GM12878 (cell line): ENCODE data around the gene RGS12. TPM values are rescaled to one million over a fixed set of nuclear protein-coding genes. Genes with fewer than 3 reads are reported as not detected.

Source experiments
- ATF7 ChIP-seq: fragments of 450-650 bp; IDR thresholded peaks from 2 replicates; pipeline ENCODE4 v1.6.1; 2016; ENCODE audit warnings: low read depth, mild to moderate bottlenecking
- BACH1 ChIP-seq: fragments of 450-650 bp; IDR thresholded peaks from 2 replicates; pipeline ENCODE4 v1.6.1; 2017; ENCODE audit warnings: mild to moderate bottlenecking, borderline replicate concordance
- BHLHE40 ChIP-seq, 2 experiments: fragments of 450-650 bp in 1 of 2; IDR thresholded peaks; 2 replicates each; pipeline ENCODE4 v1.6.1; 2011 to 2017; ENCODE audit warnings: low read depth in 2 of 2, borderline replicate concordance in 1 of 2, improper control_type of control experiment in 1 of 2, low read length in 1 of 2, mild to moderate bottlenecking in 1 of 2
- CBX3 ChIP-seq: fragments of 200-600 bp; sonication (generic); IDR thresholded peaks from 2 replicates; pipeline ENCODE4 v1.6.1; 2016; ENCODE audit warnings: low read depth, borderline replicate concordance
- CHD4 ChIP-seq: fragments of 200-600 bp; sonication (generic); IDR thresholded peaks from 2 replicates; pipeline ENCODE4 v1.6.1; 2016; ENCODE audit warnings: mild to moderate bottlenecking
- ETV6 ChIP-seq, 2 experiments: fragments of 450-650 bp in 1 of 2; IDR thresholded peaks in 1 of 2; conservative IDR thresholded peaks in 1 of 2; 2 replicates each; pipeline ENCODE4 v1.6.1; 2014; ENCODE audit warnings: antibody characterized with exemption in 1 of 2, borderline replicate concordance in 1 of 2, low read depth in 1 of 2, mild to moderate bottlenecking in 1 of 2, moderate library complexity in 1 of 2
- IKZF2 ChIP-seq, 2 experiments: fragments of 450-650 bp; IDR thresholded peaks; 2 replicates each; pipeline ENCODE4 v1.6.1; 2017; ENCODE audit warnings: mild to moderate bottlenecking in 2 of 2, moderate library complexity in 2 of 2
- KLF5 ChIP-seq: fragments of 450-650 bp; IDR thresholded peaks from 2 replicates; pipeline ENCODE4 v1.6.1; 2014; ENCODE audit warnings: mild to moderate bottlenecking; ENCODE audit not compliant: partially characterized antibody
- MEF2A ChIP-seq: IDR thresholded peaks from 2 replicates; pipeline ENCODE4 v1.6.1; 2011; ENCODE audit warnings: low read depth, mild to moderate bottlenecking, low read length, moderate library complexity; ENCODE audit not compliant: insufficient read depth
- MTA3 ChIP-seq: IDR thresholded peaks from 2 replicates; pipeline ENCODE4 v1.6.1; 2012; ENCODE audit warnings: low read length, inconsistent platforms, borderline replicate concordance
- NR2F1 ChIP-seq: fragments of 450-650 bp; conservative IDR thresholded peaks from 2 replicates; pipeline ENCODE4 v1.6.1; 2017; ENCODE audit warnings: mild to moderate bottlenecking
- NRF1 ChIP-seq: conservative IDR thresholded peaks from 2 replicates; pipeline ENCODE4 v1.6.1; 2011; ENCODE audit warnings: mild to moderate bottlenecking, low read depth, low read length, improper control_type of control experiment
- PAX8 ChIP-seq: fragments of 450-650 bp; IDR thresholded peaks from 2 replicates; pipeline ENCODE4 v1.6.1; 2017; ENCODE audit warnings: mild to moderate bottlenecking, moderate library complexity
- POLR2AphosphoS2 ChIP-seq: IDR thresholded peaks from 2 replicates; pipeline ENCODE4 v1.6.1; 2011; ENCODE audit warnings: low read depth, mild to moderate bottlenecking, low read length, improper control_type of control experiment, moderate library complexity
- RBBP5 ChIP-seq: fragments of 200-600 bp; sonication (generic); conservative IDR thresholded peaks from 2 replicates; pipeline ENCODE4 v1.6.1; 2016
- SMC3 ChIP-seq: IDR thresholded peaks from 2 replicates; pipeline ENCODE4 v1.6.1; 2011; ENCODE audit warnings: low read length, improper control_type of control experiment, borderline replicate concordance
- SUZ12 ChIP-seq: fragments of 200-600 bp; sonication (generic); IDR thresholded peaks from one replicate; pipeline ENCODE4 v1.6.1; 2018; ENCODE audit warnings: antibody characterized with exemption, mild to moderate bottlenecking; ENCODE audit not compliant: unreplicated experiment
- TBL1XR1 ChIP-seq: IDR thresholded peaks from 2 replicates; pipeline ENCODE4 v1.6.1; 2012; ENCODE audit warnings: low read depth, low read length, improper control_type of control experiment
- ZNF274 ChIP-seq: IDR thresholded peaks from one replicate; pipeline ENCODE4 v1.8.0; 2011; ENCODE audit not compliant: insufficient read length, insufficient read depth
- ZZZ3 ChIP-seq: IDR thresholded peaks from 2 replicates; pipeline ENCODE4 v1.6.1; 2011; ENCODE audit warnings: low read depth; ENCODE audit not compliant: control insufficient read depth, insufficient read length
- polyA plus RNA-seq, 11 experiments: library from polyadenylated mRNA; depleted of rRNA in 4 of 11; unstranded in 6 of 11; stranded (reverse) in 5 of 11; fragments of >200 nt; fragmentation: Nextera tagmentation in 4 of 11; fragmentation: Illumina TruSeq in 1 of 11; extraction: Ambion mirVana in 4 of 11; extraction: Trizol in 1 of 11; gene quantifications; 1 replicate in 1 of 11; 2 replicates in 10 of 11; pipeline versions ENCODE4 v1.2.1 to v1.2.3, GENCODE V29; 2011 to 2016; ENCODE audit warnings: inconsistent platforms in 2 of 11, missing spikeins in 2 of 11, low read depth in 1 of 11
- total RNA-seq, 4 experiments: library from RNA; depleted of rRNA in 3 of 4; stranded (reverse); fragments of >200 nt in 3 of 4; fragmentation: Illumina TruSeq in 1 of 4; extraction: Trizol in 1 of 4; gene quantifications; 2 replicates each; pipeline versions ENCODE4 v1.2.1 to v1.2.3, GENCODE V29; 2013 to 2021
- TF ChIP-seq, protein P1 (sequence below): IDR thresholded peaks from 2 replicates; pipeline ENCODE4 v1.6.1; 2011; ENCODE audit warnings: borderline replicate concordance, low read depth, mild to moderate bottlenecking, moderate library complexity, low read length; ENCODE audit not compliant: insufficient read depth, poor library complexity, severe bottlenecking
- TF ChIP-seq, protein P2 (sequence below): fragments of 450-650 bp; IDR thresholded peaks from 2 replicates; pipeline ENCODE4 v1.6.1; 2016; ENCODE audit warnings: mild to moderate bottlenecking, moderate library complexity, borderline replicate concordance
- TF ChIP-seq, protein P3 (sequence below): IDR thresholded peaks from 2 replicates; pipeline ENCODE4 v1.6.1; 2011; ENCODE audit warnings: mild to moderate bottlenecking, low read depth, low read length, moderate library complexity; ENCODE audit not compliant: insufficient replicate concordance

Gene RGS12
- total and polyA plus RNA-seq, 10 of the 15 experiments (the other 5 are each of a cell fraction or from before 2014, with no cell fraction given): 0.02 to 2.2 (median 0.73) TPM

DNA sequence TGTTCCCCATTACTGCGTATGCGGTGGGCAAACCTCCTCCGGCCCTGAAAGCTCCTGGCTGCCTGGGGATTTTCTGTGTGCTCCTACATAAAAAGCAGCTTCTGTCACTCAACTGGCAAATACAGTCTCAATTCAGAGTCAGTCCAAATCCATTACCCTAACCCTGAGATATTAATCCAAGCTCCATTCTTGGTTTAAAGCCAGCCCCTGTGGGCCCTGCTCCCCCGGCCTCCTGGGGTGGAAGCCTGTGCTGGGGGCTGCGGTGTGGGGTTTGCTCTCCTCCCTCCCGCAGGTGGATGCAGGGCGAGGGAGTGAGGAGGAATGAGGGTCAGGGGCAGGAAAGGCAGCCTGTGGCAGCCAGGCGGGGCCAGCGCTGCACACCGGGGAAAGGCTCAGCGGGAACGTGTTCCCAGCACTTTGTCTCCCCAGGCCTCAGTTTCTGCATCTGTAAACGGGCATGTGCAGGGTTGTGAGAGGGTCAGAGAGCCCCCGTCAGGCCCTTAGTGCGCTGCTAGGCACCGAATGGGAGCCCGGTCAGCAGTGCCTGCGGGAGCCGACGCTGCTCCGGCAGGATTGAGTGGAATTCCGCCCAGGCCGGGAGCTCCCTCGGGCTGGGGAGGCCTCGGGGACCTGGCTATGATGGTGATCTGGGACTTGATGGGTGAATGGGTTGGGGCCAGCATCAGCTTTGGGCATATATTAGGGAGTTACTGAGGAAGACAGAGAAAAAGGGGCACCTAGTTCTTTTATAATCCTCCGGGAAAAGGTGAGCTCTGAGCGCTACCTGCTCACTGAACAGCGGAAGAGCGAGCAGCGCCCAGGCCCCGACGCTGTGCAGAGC, 6.3 kb upstream of the RGS12 start (continued):
- TF ChIP-seq ZZZ3: no peak
- TF ChIP-seq SMC3: peak; percentile 0; the same call in 1 of the 2 replicates
- no peak for TF ChIP-seq POLR2AphosphoS2
- no peak for TF ChIP-seq MEF2A
- TF ChIP-seq BHLHE40 (IDR thresholded peaks at IDR 0.05; ENCODE audit: borderline replicate concordance in 1 of 2, low read depth in 2 of 2, low read length in 1 of 2): 0 out of 4 replicates have a peak, but pooled peaks of 1 of the 2 experiments have one; percentile 40
- TF ChIP-seq, protein P1, sequence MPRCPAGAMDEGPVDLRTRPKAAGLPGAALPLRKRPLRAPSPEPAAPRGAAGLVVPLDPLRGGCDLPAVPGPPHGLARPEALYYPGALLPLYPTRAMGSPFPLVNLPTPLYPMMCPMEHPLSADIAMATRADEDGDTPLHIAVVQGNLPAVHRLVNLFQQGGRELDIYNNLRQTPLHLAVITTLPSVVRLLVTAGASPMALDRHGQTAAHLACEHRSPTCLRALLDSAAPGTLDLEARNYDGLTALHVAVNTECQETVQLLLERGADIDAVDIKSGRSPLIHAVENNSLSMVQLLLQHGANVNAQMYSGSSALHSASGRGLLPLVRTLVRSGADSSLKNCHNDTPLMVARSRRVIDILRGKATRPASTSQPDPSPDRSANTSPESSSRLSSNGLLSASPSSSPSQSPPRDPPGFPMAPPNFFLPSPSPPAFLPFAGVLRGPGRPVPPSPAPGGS: no peak
- no peak for TF ChIP-seq CHD4
- TF ChIP-seq, protein P2, sequence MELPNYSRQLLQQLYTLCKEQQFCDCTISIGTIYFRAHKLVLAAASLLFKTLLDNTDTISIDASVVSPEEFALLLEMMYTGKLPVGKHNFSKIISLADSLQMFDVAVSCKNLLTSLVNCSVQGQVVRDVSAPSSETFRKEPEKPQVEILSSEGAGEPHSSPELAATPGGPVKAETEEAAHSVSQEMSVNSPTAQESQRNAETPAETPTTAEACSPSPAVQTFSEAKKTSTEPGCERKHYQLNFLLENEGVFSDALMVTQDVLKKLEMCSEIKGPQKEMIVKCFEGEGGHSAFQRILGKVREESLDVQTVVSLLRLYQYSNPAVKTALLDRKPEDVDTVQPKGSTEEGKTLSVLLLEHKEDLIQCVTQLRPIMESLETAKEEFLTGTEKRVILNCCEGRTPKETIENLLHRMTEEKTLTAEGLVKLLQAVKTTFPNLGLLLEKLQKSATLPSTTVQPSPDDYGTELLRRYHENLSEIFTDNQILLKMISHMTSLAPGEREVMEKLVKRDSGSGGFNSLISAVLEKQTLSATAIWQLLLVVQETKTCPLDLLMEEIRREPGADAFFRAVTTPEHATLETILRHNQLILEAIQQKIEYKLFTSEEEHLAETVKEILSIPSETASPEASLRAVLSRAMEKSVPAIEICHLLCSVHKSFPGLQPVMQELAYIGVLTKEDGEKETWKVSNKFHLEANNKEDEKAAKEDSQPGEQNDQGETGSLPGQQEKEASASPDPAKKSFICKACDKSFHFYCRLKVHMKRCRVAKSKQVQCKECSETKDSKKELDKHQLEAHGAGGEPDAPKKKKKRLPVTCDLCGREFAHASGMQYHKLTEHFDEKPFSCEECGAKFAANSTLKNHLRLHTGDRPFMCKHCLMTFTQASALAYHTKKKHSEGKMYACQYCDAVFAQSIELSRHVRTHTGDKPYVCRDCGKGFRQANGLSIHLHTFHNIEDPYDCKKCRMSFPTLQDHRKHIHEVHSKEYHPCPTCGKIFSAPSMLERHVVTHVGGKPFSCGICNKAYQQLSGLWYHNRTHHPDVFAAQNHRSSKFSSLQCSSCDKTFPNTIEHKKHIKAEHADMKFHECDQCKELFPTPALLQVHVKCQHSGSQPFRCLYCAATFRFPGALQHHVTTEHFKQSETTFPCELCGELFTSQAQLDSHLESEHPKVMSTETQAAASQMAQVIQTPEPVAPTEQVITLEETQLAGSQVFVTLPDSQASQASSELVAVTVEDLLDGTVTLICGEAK: no peak
- TF ChIP-seq ETV6 (conservative IDR thresholded peaks at IDR 0.05 in 1 of 2, IDR thresholded peaks at IDR 0.05 in 1 of 2; ENCODE audit: borderline replicate concordance in 1 of 2, low read depth in 1 of 2): no peak
- TF ChIP-seq SUZ12: no peak
- TF ChIP-seq RBBP5: no peak
- TF ChIP-seq ZNF274: no peak
- 0 out of 2 replicates have a peak, but pooled peaks have one; percentile 56 for TF ChIP-seq ATF7
- no peak for TF ChIP-seq TBL1XR1
- no peak for TF ChIP-seq NR2F1
- TF ChIP-seq IKZF2 (IDR thresholded peaks at IDR 0.05): peak; percentile 80 to 82; a peak in 2 of 4 replicates
- TF ChIP-seq, protein P3, sequence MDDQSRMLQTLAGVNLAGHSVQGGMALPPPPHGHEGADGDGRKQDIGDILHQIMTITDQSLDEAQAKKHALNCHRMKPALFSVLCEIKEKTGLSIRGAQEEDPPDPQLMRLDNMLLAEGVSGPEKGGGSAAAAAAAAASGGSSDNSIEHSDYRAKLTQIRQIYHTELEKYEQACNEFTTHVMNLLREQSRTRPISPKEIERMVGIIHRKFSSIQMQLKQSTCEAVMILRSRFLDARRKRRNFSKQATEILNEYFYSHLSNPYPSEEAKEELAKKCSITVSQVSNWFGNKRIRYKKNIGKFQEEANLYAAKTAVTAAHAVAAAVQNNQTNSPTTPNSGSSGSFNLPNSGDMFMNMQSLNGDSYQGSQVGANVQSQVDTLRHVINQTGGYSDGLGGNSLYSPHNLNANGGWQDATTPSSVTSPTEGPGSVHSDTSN: peak; percentile 84
- TF ChIP-seq BACH1: no peak
- TF ChIP-seq MTA3: no peak
- TF ChIP-seq NRF1: no peak
- TF ChIP-seq PAX8: no peak
- no peak for TF ChIP-seq KLF5
- TF ChIP-seq CBX3: no peak
